Body of pancreas (tissue), 4 donors: ENCODE measurements around the gene CFAP97D2.

Experiments used
- CTCF ChIP-seq, 7 experiments: fragments of 450-650 bp in 4 of 7; fragments of 200-600 bp in 3 of 7; sonication (generic) in 3 of 7; IDR thresholded peaks; one replicate each; pipeline ENCODE4 v1.5.1; 2016 to 2019; ENCODE audit warnings: antibody characterized with exemption in 7 of 7
- POLR2A ChIP-seq, 3 donors: fragments of 450-650 bp; IDR thresholded peaks; one replicate each; pipeline ENCODE4 v1.6.1; 2016; ENCODE audit warnings: antibody characterized with exemption in 3 of 3, mild to moderate bottlenecking in 2 of 3

- TF ChIP-seq CTCF (IDR thresholded peaks at IDR 0.05) (no peak), POLR2A (IDR thresholded peaks at IDR 0.05) (no peak)
Measured at GRCh38 chr13:114167426-114167825, 11.6 kb upstream of the CFAP97D2 start.
